ENCODE results near the gene ABCA4.

ABCA4 gene

GRCh38 chr1:94079080-94079940 lies 41.6 kb downstream of the ABCA4 start:
- no peak for DNase-seq (ENCODE audit: low spot score)
- no peak for TF ChIP-seq CTCF (IDR thresholded peaks at IDR 0.05; ENCODE audit: extremely low read depth, missing control alignments)

GRCh38 chr1:94072840-94073522 lies 48.0 kb downstream of the ABCA4 start:
- no peak for DNase-seq (ENCODE audit: low spot score)
- no peak for TF ChIP-seq CTCF (IDR thresholded peaks at IDR 0.05; ENCODE audit: extremely low read depth, missing control alignments)

- no peak for DNase-seq (ENCODE audit: low spot score)
- TF ChIP-seq CTCF (IDR thresholded peaks at IDR 0.05; ENCODE audit: extremely low read depth, missing control alignments) = no peak
Measured at GRCh38 chr1:94071976-94072375, 49.0 kb downstream of the ABCA4 start.

- no peak for DNase-seq (ENCODE audit: low spot score)
- TF ChIP-seq CTCF (IDR thresholded peaks at IDR 0.05; ENCODE audit: extremely low read depth, missing control alignments) = no peak
Measured at GRCh38 chr1:94071391-94071790, 49.6 kb downstream of the ABCA4 start.

GRCh38 chr1:94070865-94071264 lies 50.1 kb downstream of the ABCA4 start:
- no peak for DNase-seq (ENCODE audit: low spot score)
- TF ChIP-seq CTCF (IDR thresholded peaks at IDR 0.05; ENCODE audit: extremely low read depth, missing control alignments) = no peak

- TF ChIP-seq CTCF (IDR thresholded peaks at IDR 0.05; ENCODE audit: extremely low read depth, missing control alignments) = no peak
- DNase-seq (ENCODE audit: low spot score) = no peak
Measured at GRCh38 chr1:94069919-94070285, 51.0 kb downstream of the ABCA4 start.

All from GM20000 (cell line).